Spleen (tissue), 11 donors: Measurements from ENCODE around the gene SOWAHC. TPM values are rescaled to one million over a fixed set of nuclear protein-coding genes. Genes with fewer than 3 reads are reported as not detected.

ENCODE experiments used
- DNase-seq: peaks from one replicate; pipeline ENCODE4 v3.0.0-alpha.2; 2020
- H3K27ac ChIP-seq, 8 donors: fragments of 200-600 bp; sonication (generic) in 7 of 8; 1 replicate in 4 of 8; 2 replicates in 4 of 8; pipeline versions ENCODE4 v1.5.0 to v1.8.0; 2016 to 2021; ENCODE audit warnings: inconsistent platforms in 4 of 8, mild to moderate bottlenecking in 4 of 8, moderate library complexity in 1 of 8
- H3K27me3 ChIP-seq, 7 donors: fragments of 200-600 bp; sonication (generic) in 6 of 7; replicated peaks in 1 of 7; 1 replicate in 4 of 7; 2 replicates in 3 of 7; pipeline versions ENCODE4 v1.5.0 to v1.8.0; 2016 to 2021; ENCODE audit warnings: inconsistent platforms in 3 of 7, mild to moderate bottlenecking in 1 of 7
- H3K36me3 ChIP-seq, 6 donors: fragments of 200-600 bp; sonication (generic) in 5 of 6; 1 replicate in 4 of 6; 2 replicates in 2 of 6; pipeline versions ENCODE4 v1.5.0 to v1.8.0; 2016 to 2021; ENCODE audit warnings: inconsistent platforms in 2 of 6
- H3K4me1 ChIP-seq, 6 donors: fragments of 200-600 bp; sonication (generic) in 5 of 6; 1 replicate in 3 of 6; 2 replicates in 3 of 6; pipeline versions ENCODE4 v1.5.0 to v1.8.0; 2016 to 2021; ENCODE audit warnings: inconsistent platforms in 3 of 6
- H3K4me3 ChIP-seq, 8 donors: fragments of 200-600 bp; sonication (generic) in 7 of 8; 1 replicate in 4 of 8; 2 replicates in 4 of 8; pipeline versions ENCODE4 v1.5.0 to v1.8.0; 2016 to 2021; ENCODE audit warnings: inconsistent platforms in 4 of 8, mild to moderate bottlenecking in 4 of 8, moderate library complexity in 2 of 8
- H3K9me3 ChIP-seq, 8 donors: fragments of 200-600 bp; sonication (generic) in 7 of 8; 1 replicate in 4 of 8; 2 replicates in 4 of 8; pipeline versions ENCODE4 v1.5.0 to v1.8.0; 2016 to 2021; ENCODE audit warnings: inconsistent platforms in 4 of 8
- CTCF ChIP-seq, 11 experiments: fragments of 200-600 bp in 7 of 11; fragments of 450-650 bp in 4 of 11; sonication (generic) in 4 of 11; IDR thresholded peaks in 8 of 11; conservative IDR thresholded peaks in 3 of 11; 1 replicate in 7 of 11; 2 replicates in 4 of 11; pipeline versions ENCODE4 v1.4.0 to v1.8.0; 2016 to 2021; ENCODE audit warnings: antibody characterized with exemption in 11 of 11, inconsistent platforms in 4 of 11, mild to moderate bottlenecking in 1 of 11
- POLR2A ChIP-seq, 3 donors: fragments of 450-650 bp; IDR thresholded peaks; one replicate each; pipeline ENCODE4 v1.5.1; 2017; ENCODE audit warnings: antibody characterized with exemption in 3 of 3, mild to moderate bottlenecking in 1 of 3
- POLR2AphosphoS5 ChIP-seq, 3 donors: sonication (generic); formaldehyde crosslinking; IDR thresholded peaks; one replicate each; pipeline ENCODE4 v1.5.1; 2017; ENCODE audit warnings: antibody characterized with exemption in 3 of 3
- WGBS, 5 donors: extraction: QIAGEN DNeasy Blood & Tissue Kit in 3 of 5; methylation state at CpG; one replicate each; pipeline versions ENCODE4 v1.1.5 to v1.1.7; 2013 to 2018; 5-methylcytosine and 5-hydroxymethylcytosine counted together
- intact Hi-C: fragments of 100-400 bp; cut with DNase I; formaldehyde crosslinking; loops from one replicate; pipeline ENCODE4 v1.15.0; 2023; ENCODE audit warnings: low total_unique reads
- polyA plus RNA-seq, 3 donors: library from polyadenylated mRNA; stranded (reverse); fragments of 200-250 nt; gene quantifications; one replicate each; pipeline ENCODE4 v1.2.1, GENCODE V29; 2013
- total RNA-seq, 7 donors: library from RNA; depleted of rRNA in 3 of 7; stranded (reverse); fragments of >200 nt in 3 of 7; fragmentation: NEBNext Ultra II Directional in 4 of 7; extraction: Animal tissue kit (Norgen Biotek cat#: 25700) in 4 of 7; gene quantifications; one replicate each; pipeline versions ENCODE4 v1.1.0 to v1.2.1, GENCODE V29; 2016 to 2021
- donor health status: healthy with polysubstance abuse.
- donor health status: DM: no; HTN: no; CAD: no; lungs with moderate emphysema.
- donor health status: DM: no; HTN: no; CAD: no.
- donor health status: Bipolar disorder and iron deficiency.
- donor health status: healthy.
- donor health status: DM: no; HTN: no; CAD: no.
- donor health status: DM: yes; HTN: yes; CAD: no.

SOWAHC gene
- total and polyA plus RNA-seq, 10 donors, result 1.6 to 9.9 (median 6.5) TPM

- H3K4me3 ChIP-seq, result no peak overlapping the region
- intact Hi-C loops, result no loop called here
- H3K36me3 ChIP-seq, result no peaks in the 10 kb centered on the region
- H3K4me1 ChIP-seq, result peaks cover 0 to 5% (median 0%) of the 10 kb centered on the region in 6 donors
- H3K27me3 ChIP-seq, result no peaks in the 10 kb centered on the region
- 64 to 91% (median 73%) methylated on average over 3 of the region's 3 CpGs for WGBS, 5 donors
- no peak overlapping the region for H3K27ac ChIP-seq
- TF ChIP-seq CTCF (IDR thresholded peaks at IDR 0.05 in 8 of 11, conservative IDR thresholded peaks at IDR 0.05 in 3 of 11) (no peak), POLR2A (IDR thresholded peaks at IDR 0.05) (no peak)
- no peak for DNase-seq
- H3K9me3 ChIP-seq, result no peaks in the 10 kb centered on the region
Observed at GRCh38 chr2:109631741-109632140, 17.6 kb downstream of the SOWAHC start.

GRCh38 chr2:109632158-109632789, 18.1 kb downstream of the SOWAHC start:
- intact Hi-C loops, result no loop called here
- no peaks in the 10 kb centered on the region for H3K9me3 ChIP-seq
- no peaks in the 10 kb centered on the region for H3K27me3 ChIP-seq
- H3K27ac ChIP-seq, result no peak overlapping the region
- H3K4me3 ChIP-seq, result no peak overlapping the region
- H3K36me3 ChIP-seq, result no peaks in the 10 kb centered on the region
- TF ChIP-seq CTCF (IDR thresholded peaks at IDR 0.05 in 8 of 11, conservative IDR thresholded peaks at IDR 0.05 in 3 of 11), result no peak
- no peak for TF ChIP-seq POLR2A (IDR thresholded peaks at IDR 0.05)
- no peak for TF ChIP-seq POLR2AphosphoS5 (IDR thresholded peaks at IDR 0.05)
- peaks cover 0 to 6% (median 0%) of the 10 kb centered on the region in 6 donors for H3K4me1 ChIP-seq
- 81 to 87% (median 83%) methylated on average over 14 of the region's 14 CpGs for WGBS, 5 donors
- no peak for DNase-seq

GRCh38 chr2:109633284-109633961, 19.3 kb downstream of the SOWAHC start:
- H3K36me3 ChIP-seq, result no peaks in the 10 kb centered on the region
- DNase-seq, result no peak
- peaks cover 3 to 15% (median 8%) of the 10 kb centered on the region in 6 donors for H3K4me1 ChIP-seq
- H3K27me3 ChIP-seq, result no peaks in the 10 kb centered on the region
- WGBS, 5 donors, result 84 to 91% (median 84%) methylated on average over 10 of the region's 10 CpGs
- no peak overlapping the region for H3K4me3 ChIP-seq
- TF ChIP-seq POLR2AphosphoS5 (IDR thresholded peaks at IDR 0.05) (no peak), CTCF (IDR thresholded peaks at IDR 0.05 in 8 of 11, conservative IDR thresholded peaks at IDR 0.05 in 3 of 11) (no peak), POLR2A (IDR thresholded peaks at IDR 0.05) (no peak)
- intact Hi-C loops, result no loop called here
- no peak overlapping the region for H3K27ac ChIP-seq
- no peaks in the 10 kb centered on the region for H3K9me3 ChIP-seq
